Mucosa of gallbladder (tissue), 1 donor: ENCODE results near the gene DNAH10. TPM values are rescaled to one million over a fixed set of nuclear protein-coding genes. Genes with fewer than 3 reads are reported as not detected.

Source experiments
- DNase-seq: peaks from one replicate; pipeline ENCODE4 v3.0.0-alpha.2; 2020; ENCODE audit warnings: low spot score
- total RNA-seq: library from RNA; stranded (reverse); gene quantifications from one replicate; pipeline ENCODE4 v1.2.1, GENCODE V29; 2021
- donor health status: DM: no; HTN: no; CAD: no.

Gene DNAH10
- total RNA-seq, 1 donor from 2014 or later = 0.23 TPM

DNA sequence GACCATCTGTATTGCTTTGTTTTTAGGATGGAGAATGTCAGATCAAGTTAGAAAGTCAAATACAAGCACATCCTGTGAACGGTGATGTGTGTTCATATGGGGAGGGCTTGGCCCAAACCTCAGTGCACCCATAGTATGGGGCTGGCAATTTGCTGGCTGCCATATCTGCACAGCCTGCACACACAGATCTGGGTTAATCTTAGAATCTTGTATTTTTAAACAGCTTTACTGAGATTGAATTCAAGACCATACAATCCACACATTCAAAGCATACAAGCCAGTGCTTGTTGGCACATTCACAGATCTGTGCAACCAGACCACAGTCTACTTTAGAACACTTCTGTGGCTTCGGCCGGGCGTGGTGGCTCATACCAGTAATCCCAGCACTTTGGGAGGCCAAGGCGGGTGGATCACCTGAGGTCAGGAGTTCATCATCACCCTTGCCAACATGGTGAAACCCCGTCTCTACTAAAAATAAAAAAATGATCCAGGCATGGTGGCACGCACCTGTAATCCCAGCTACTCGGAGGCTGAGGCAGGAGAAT, 120.1 kb downstream of the DNAH10 start:
- DNase-seq = no peak

DNA sequence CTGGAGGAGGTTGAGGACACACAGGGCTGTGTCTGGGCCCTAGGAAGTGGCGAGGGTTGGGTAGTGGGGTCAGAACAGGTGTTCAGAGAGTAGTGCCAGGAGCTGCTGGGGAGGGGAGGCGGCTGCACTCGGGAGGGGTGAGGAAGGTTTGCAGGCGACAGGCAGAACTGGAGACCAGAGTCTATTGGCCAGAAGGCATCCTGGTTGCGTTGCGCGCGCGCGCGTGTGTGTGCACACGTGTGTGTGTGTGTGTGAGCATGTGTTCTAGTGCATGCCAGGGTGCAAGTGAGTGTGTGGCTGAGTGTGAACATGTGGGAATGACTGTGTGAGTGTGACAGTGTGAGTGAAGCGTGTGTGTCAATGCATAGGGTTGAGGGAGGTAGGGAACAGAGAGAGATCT, 124.2 kb downstream of the DNAH10 start:
- no peak for DNase-seq

DNA sequence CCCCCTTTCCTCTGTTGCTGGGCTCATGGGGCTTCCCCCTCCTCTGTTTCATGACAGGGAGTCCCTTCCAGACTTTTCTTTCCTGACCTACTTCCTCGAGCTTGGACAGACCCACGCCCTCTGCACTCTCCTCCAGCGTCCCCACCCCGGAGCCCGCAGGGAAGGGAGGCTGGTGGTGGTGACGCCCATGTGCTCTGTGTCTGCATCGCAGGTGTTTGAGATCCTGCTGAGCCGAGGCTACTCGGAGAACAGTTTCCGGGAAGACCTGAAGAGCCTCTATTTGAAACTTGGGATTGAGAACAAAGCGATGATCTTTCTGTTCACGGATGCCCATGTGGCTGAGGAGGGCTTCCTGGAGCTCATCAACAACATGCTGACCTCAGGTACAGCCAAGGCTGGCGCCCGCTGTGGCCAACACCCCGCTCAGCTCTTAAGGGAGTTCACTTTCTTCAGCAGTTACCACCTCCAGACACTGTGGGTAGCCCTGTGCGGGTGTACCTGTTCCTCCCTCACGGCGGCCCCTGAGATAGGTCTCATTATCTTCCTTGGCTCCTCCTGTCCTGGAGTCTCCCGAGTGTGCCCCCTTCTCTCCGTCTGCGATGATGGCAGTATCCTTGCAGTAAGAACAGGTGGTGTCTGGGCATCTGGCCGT, 125.0 kb downstream of the DNAH10 start:
- DNase-seq = no peak

DNA sequence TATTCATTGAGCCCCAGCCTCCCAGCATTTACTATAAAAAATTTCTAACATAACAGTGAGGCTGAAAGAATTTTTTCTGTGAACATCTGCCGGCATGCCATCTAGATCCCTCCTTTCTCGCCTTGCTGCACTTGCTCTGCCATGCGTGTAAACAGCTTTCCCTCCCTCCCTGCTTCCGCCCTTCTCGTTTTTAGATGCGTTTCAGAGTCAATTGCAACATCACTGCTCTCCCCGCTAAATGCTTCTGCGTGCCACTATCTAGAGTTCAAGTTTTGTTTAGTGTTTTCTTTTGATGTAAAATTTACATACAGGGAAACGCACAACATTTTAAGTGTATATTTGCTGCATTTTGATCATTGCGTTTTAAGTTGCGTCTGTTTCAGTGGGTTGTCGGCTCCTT, 126.9 kb downstream of the DNAH10 start:
- no peak for DNase-seq

DNA sequence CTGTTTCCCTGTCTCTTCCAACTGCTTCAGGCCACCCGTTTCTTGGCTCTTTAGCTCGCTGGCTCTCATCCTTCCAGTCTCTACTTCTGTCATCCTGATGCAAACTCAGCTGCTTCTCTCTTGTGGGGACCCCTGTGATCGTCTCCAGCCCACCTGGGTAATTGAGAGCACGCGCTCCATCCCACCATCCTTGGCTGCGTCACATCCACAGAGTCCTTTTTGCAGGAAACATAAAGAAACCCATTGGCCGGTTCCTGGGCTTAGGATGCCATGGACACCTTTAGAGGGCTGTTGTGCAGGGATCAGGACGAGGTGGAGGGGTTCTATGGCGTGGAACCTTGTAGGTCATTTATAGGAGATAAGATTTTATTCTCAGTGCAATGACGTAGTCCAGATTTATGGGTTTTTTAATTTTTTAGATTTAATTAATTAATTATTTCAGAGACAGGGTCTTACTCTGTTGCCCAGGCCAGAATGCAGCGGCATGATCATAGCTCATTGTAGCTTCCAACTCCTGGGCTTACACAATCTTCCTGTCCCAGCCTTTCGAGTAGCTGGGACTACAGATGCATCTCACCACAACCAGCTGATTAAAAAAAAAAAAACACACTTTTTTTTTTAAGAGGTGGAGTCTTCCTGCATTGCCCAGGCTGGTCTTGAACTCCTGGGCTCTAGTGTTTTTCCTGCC, 127.9 kb downstream of the DNAH10 start:
- DNase-seq = no peak

DNA sequence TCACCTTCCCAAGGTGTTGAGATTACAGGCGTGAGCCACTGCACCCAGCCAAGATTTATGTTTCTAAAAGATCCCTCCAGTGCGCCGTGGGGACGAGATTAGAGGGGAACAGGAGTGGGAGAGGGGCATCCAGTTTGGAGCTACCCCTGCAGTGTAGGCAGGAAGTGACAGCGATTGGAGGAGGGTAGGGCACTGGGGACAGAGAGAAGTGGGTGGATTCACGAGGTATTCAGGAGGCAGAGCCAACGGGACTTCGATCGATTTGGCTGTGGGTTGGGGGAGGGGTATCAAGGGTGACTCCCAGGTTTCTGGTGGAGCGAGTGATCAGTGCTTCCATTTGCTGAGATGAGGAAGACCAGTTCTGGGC, 128.4 kb downstream of the DNAH10 start:
- peak; percentile 41 for DNase-seq

DNA sequence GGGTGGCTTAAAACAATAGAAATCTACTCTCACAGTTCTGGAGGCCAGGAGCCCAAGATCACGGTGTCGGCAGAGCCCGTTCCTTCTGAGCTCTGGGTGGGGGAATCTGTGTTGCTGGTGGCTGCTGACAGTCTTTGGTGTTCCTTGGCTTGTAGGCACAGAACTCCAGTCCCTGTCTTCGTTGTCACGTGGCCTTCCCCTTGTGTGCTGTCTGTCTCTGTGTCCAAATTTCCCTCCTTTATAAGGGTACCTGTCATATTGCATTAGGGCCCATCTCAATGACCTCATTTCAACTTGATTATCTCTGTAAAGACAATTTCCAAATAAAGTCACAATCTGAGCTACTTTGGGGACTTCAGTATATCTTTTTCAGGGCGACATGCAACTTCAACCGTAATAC, 128.9 kb downstream of the DNAH10 start:
- no peak for DNase-seq

DNA sequence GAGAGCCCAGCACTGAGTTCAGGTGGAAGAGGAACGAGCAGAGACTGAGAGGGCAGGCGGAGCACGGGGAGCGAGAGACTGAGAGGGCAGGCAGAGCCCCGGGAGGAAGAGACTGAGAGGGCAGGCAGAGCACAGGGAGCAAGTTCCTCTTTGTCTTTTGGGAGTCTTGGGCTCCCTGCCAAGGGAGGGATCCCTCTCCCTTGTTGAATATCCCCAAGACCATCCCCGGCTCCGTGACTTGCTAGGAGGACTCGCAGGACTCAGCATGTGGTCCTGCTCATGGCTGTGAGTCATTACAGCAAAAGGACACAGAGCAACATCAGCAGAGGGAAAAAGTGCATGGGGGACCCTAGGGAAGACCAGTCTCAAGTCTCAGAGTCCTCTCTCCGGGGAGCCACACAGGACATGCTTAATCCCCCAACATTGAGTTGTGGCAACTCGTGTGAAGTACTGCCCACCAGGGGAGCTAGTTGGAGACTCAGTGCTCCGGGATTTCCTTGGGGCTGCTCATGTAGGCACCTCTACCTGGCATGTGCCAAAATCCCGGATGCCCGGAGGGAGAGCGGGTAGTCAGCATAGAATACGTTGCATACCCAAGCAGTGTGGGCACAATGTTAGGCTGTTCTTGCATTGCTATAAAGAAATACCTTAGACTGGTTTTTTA, 129.5 kb downstream of the DNAH10 start:
- no peak for DNase-seq

DNA sequence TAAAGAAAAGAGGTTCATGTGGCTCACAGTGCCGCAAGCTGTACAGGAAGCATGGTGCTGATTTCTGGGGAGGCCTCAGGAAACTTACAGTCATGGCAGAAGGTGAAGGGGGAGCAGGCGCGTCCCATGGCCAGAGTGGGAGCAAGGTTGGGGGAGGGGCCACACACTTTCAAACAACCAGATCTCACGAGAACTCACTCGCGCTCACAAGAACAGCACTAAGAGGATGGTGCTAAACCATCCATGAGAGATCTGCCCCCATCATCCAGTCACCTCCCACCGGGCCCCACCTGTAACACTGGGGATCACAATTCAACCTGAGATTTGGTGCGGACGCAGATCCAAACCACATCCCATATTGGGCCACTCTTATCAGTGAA, 130.1 kb downstream of the DNAH10 start:
- no peak for DNase-seq

DNA sequence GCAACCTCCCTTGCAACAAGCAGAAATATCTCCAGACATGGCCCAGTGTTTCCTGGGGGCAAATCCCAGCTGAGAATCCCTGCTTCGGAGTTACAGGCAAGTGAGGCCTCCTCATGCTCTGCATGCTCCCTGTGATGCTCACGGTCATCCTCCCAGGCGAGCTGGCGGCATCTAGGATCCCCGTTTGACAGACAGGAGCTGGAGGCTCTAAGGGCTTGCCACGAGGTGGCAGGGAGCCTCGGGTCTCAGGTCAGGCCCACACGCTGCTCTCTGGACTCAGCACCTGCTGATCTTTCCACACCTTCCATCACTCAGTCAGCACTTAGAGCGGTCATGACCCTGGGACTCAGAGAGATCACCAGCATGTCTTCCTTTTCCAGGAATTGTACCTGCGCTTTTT, 130.8 kb downstream of the DNAH10 start:
- DNase-seq = no peak

DNA sequence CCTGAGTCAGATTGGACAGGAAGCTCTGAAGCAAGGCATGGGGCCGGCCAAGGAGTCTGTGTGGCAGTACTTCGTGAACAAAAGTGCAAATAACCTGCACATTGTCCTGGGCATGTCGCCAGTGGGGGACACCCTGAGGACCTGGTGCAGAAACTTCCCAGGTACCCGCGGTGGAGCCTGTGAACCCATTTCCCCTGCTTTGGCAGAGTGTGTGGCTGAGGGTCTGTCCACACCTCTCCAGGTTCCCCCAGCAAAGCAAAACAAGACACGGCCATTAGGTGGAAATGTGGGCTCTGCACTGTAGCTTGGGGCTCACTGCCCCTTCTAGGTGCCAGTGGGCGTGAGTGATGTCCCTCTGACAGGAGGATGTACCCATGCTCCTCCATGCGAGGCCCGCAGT, 131.2 kb downstream of the DNAH10 start:
- no peak for DNase-seq

DNA sequence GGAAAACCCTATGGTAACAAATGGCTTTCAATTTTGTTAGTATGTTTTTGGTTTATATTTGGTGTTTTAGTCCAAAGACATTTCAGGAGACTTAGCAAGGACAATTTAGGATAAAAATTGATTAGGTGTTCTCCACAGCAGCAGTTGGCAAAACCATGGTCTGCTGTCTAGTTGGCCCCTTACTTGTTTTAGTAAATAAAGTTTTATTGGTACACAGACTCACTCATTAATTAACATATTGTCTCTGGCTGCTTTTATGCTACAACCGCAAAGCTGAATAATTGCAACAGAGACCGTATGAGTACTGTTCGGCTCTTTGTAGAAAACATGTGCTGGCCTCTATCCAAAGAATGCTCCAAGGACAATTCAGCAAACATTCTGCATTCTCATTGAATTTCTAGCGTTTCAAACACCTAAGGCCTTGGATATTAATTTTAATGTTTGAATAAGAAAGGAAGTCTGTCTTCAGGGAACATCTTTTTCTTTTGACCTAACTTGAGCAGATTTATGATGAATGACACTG, 132.8 kb downstream of the DNAH10 start:
- no peak for DNase-seq

DNA sequence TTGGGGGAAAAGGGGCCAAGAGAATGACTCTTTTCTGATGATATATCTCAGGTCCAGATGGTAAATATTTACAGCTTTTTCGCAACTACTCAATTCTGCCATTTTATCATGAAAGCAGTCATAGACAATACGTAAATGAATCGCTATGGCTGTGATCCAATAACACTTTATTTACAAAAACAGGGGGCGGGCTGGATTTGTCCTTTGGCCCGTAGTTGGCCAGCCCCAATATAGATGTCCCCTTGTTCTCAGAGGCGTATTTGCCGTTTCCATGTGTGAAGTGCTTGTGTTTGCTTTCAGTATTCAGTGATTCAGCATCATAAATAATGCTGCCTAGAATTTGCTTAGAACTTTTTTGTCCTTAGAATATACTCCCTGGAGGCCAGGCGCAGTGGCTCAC, 133.3 kb downstream of the DNAH10 start:
- no peak for DNase-seq

DNA sequence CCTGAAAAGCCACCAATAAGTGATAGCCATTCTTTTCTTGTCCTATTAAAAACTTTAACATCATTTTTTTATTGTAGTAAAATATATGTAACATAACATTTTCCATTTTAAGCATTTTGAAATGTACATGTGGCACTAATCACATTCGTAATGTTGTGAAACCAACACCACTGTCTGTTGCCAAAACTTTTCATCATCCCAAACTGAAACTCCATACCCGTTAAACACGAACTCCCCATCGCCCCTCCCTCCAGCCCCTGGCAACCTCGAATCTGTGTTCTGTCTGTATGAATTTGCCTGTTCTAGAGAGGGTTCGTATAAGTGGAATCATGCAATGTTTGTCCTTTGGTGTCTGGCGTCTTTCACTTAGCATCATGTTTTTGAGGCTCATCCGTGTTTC, 134.7 kb downstream of the DNAH10 start:
- no peak for DNase-seq

DNA sequence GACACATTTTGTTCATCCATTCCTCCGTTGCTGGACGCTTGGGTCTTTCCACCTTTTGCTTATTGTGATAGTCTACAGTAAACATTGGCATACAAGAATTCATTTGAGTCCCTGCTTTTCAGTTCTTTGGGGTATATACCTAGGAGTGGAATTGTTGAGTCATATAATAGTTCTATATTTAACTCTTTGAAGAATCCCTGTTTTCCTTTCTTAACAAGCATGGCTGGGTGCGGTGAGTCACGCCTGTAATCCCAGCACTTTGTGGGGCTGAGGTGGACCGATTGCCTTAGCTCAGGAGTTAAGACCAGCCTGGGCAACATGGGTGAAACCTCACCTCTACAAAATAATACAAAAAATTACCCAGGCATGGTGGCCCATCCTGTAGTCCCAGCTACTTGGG, 135.1 kb downstream of the DNAH10 start:
- DNase-seq = no peak

DNA sequence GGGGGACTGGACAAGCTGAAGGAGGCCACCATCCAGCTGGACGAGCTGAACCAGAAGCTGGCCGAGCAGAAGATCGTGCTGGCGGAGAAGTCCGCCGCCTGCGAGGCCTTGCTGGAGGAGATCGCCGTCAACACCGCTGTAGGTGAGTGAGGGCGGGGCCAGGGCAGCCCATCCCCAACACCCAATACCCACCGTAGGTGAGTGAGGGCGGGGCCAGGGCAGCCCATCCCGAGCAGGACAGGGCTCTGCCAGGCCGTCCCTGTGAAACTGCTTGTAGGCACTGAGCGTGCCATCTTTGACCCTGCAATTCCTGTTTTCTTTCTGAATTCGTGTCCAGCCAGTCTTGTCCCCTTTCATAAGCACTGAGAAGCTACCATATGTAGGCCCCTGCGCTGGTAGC, 136.6 kb downstream of the DNAH10 start:
- no peak for DNase-seq

DNA sequence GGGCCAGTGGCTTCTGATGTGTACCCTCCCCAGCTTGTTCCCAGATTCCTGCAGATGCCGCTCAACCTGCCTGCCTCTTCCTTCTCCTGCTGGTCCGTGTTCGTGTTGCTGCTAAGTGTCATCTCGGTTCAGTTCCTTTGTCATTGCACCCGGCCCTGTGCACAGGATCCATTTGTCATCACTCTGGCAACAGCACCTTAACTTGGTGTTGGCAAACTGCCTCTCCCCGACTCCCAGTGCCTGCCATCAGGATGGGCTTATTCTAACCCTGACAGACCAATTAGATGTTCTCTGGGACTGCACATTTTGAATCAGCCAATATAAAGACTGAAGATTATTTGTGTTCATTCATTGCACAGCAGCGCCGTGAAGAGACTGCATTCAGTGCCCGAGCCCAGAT, 137.3 kb downstream of the DNAH10 start:
- no peak for DNase-seq

DNA sequence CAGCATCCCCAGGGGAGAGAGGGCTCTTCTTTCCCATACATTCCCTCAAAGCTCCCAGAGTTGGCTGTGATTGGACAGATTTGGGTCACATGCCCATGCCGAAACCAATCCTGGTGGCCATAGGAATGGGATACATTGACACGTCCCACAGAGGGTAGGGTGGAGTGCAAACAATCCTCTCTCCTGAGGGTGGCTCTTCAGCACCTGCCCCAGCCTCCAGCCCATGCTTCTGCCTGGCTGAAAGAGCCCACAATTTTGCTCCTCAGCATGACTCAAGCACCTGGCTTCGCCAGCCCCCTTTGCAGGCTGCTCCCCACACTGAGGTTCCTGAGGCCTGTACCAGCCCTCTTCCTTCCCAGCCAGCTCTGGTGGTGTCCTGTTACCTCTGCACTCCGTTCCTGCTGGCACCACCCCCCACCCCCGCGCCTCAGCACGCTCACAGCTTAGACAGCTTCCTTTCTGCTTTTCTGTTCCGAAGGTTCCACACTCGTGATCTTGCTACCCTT, 138.8 kb downstream of the DNAH10 start:
- no peak for DNase-seq

DNA sequence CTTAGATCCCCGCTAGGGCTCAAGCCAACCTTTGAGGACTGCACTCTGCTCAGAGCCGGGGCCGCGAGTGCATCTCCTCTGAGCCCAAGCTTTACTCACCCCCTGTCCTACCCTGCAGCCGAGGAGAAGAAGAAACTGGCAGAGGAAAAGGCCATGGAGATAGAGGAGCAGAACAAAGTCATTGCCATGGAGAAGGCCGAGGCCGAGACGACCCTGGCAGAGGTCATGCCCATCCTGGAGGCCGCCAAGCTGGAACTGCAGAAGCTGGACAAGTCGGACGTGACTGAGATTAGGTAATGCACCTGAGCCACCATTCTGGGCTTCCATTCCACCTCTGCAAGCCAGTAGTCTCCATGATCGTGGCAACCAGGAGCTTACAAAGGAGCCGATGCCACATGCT, 140.7 kb downstream of the DNAH10 start:
- DNase-seq = no peak

DNA sequence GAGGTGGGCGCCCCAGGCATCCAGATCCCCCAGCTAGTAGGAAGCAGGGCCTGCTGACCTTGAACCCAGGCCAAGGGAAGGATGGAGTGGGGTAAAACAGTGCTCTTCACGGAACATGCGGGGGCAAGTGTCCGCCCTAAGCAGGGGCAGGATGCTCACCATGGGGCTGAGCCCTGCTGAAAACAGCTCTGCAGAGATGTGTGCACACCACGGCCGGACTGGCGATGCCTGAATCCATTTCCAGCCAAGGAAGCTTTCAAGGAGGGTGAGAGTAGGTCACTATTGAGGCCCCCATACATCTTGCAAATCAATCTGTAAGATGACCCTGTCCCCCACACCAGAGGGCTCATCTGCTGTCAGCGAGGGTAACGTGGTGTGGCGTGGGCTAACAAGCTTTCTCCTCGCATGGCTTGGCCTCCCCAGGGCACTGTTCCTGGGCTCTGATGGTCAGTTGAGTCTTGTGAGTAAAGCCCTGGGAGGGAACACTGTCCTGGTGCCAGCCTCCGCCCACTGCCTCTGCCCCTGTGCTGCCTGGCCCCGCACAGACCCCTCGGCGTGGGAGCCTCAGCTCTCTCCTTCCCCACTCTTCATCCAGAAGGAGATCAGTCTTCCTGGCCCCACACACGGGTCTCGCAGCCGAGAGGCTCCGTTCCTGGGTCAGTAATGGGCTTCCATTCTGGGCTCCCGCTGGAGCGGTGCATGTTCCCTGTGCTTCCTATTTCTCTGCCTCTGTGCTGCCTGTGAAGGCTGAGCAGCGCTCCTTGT, 141.4 kb downstream of the DNAH10 start:
- DNase-seq = no peak

DNA sequence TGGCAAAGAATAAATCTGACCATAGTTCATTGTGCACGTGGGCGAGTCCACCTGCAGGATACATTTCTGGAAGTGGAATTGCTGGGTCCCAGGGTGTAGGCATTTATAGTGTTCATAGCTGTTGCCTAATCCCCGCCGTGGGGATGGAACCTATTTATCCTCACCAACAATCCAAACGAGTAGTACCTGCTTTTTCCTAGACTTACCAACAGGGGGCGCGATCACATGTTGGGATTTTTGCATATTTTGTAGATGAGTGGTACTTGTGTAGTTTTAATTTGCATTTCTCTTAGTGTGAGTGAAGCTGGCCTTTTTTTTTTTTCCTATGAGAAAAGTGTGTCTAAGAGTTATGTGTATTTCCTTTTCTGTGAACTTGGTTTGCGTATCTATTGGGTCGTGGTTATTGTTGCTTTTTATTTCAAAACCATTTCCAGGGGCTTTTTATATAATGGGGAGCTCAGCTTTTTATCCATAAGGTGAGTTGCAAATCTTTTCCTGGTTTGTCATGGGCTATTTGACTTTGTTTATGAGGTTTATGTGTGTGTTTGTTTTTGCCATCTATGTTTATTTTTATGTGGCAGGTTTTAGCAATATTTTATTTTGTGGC, 143.3 kb downstream of the DNAH10 start:
- DNase-seq = peak; percentile 55
